ENCODE data around the gene RERE.

The RERE gene

GRCh38 chr1:8841395-8841794 is 24.0 kb upstream of the RERE start:
- no peak overlapping the region for H3K27ac ChIP-seq (ENCODE audit: low read depth, low read length)
- no peaks in the 10 kb centered on the region for H3K9me2 ChIP-seq (replicated peaks; ENCODE audit: control insufficient read depth, low read length)
- TF ChIP-seq CTCF (IDR thresholded peaks at IDR 0.05; ENCODE audit: low read depth, low read length, poor library complexity, severe bottlenecking), result no peak
- no peak for TF ChIP-seq EZH2phosphoT487 (IDR thresholded peaks at IDR 0.05; ENCODE audit: borderline replicate concordance, low read length)
- H3F3A ChIP-seq (ENCODE audit: control insufficient read depth, insufficient read depth), result no peaks in the 10 kb centered on the region
- H3K9me3 ChIP-seq (ENCODE audit: control insufficient read depth, insufficient read depth, low read length), result no peaks in the 10 kb centered on the region
- H3K36me3 ChIP-seq (ENCODE audit: control insufficient read depth, low read length), result no peaks in the 10 kb centered on the region
- H3K27me3 ChIP-seq (ENCODE audit: control insufficient read depth, low read length), result peaks cover 19% of the 10 kb centered on the region
- no peak overlapping the region for H3K4me2 ChIP-seq (ENCODE audit: low read length)
- no peaks in the 10 kb centered on the region for H3K79me2 ChIP-seq (ENCODE audit: control insufficient read depth, low read length)
- H3K4me3 ChIP-seq (ENCODE audit: low read length), result no peak overlapping the region
- no peaks in the 10 kb centered on the region for H4K20me1 ChIP-seq (ENCODE audit: control insufficient read depth, insufficient read depth, low read depth, low read length)
- H3K4me1 ChIP-seq (ENCODE audit: control insufficient read depth, low read length), result no peaks in the 10 kb centered on the region

- H3K4me2 ChIP-seq (ENCODE audit: low read length), result no peak overlapping the region
- no peaks in the 10 kb centered on the region for H3K9me2 ChIP-seq (replicated peaks; ENCODE audit: control insufficient read depth, low read length)
- H3K27ac ChIP-seq (ENCODE audit: low read depth, low read length), result no peak overlapping the region
- H3F3A ChIP-seq (ENCODE audit: control insufficient read depth, insufficient read depth), result no peaks in the 10 kb centered on the region
- no peaks in the 10 kb centered on the region for H3K9me3 ChIP-seq (ENCODE audit: control insufficient read depth, insufficient read depth, low read length)
- H3K4me1 ChIP-seq (ENCODE audit: control insufficient read depth, low read length), result no peaks in the 10 kb centered on the region
- TF ChIP-seq EZH2phosphoT487 (IDR thresholded peaks at IDR 0.05; ENCODE audit: borderline replicate concordance, low read length) (no peak), CTCF (IDR thresholded peaks at IDR 0.05; ENCODE audit: low read depth, low read length, poor library complexity, severe bottlenecking) (no peak)
- no peaks in the 10 kb centered on the region for H3K79me2 ChIP-seq (ENCODE audit: control insufficient read depth, low read length)
- no peak overlapping the region for H3K4me3 ChIP-seq (ENCODE audit: low read length)
- no peaks in the 10 kb centered on the region for H4K20me1 ChIP-seq (ENCODE audit: control insufficient read depth, insufficient read depth, low read depth, low read length)
- H3K36me3 ChIP-seq (ENCODE audit: control insufficient read depth, low read length), result no peaks in the 10 kb centered on the region
- H3K27me3 ChIP-seq (ENCODE audit: control insufficient read depth, low read length), result peaks cover 11% of the 10 kb centered on the region
Measured at GRCh38 chr1:8839990-8840389, 22.6 kb upstream of the RERE start.

GRCh38 chr1:8835941-8836643 is 18.7 kb upstream of the RERE start:
- Histone ChIP-seq H4K20me1 (ENCODE audit: control insufficient read depth, insufficient read depth, low read depth, low read length) (no peaks in the 10 kb centered on the region), H3K4me3 (ENCODE audit: low read length) (no peak overlapping the region), H3K4me2 (ENCODE audit: low read length) (no peak overlapping the region), H3K4me1 (ENCODE audit: control insufficient read depth, low read length) (no peaks in the 10 kb centered on the region), H3K36me3 (ENCODE audit: control insufficient read depth, low read length) (no peaks in the 10 kb centered on the region), H3K9me3 (ENCODE audit: control insufficient read depth, insufficient read depth, low read length) (no peaks in the 10 kb centered on the region), H3K27ac (ENCODE audit: low read depth, low read length) (no peak overlapping the region), H3K79me2 (ENCODE audit: control insufficient read depth, low read length) (no peaks in the 10 kb centered on the region), H3K9me2 (replicated peaks; ENCODE audit: control insufficient read depth, low read length) (no peaks in the 10 kb centered on the region), H3K27me3 (ENCODE audit: control insufficient read depth, low read length) (peaks cover 8% of the 10 kb centered on the region), H3F3A (ENCODE audit: control insufficient read depth, insufficient read depth) (no peaks in the 10 kb centered on the region)
- TF ChIP-seq CTCF (IDR thresholded peaks at IDR 0.05; ENCODE audit: low read depth, low read length, poor library complexity, severe bottlenecking) (no peak), EZH2phosphoT487 (IDR thresholded peaks at IDR 0.05; ENCODE audit: borderline replicate concordance, low read length) (no peak)
